Activated naive CD4-positive, alpha-beta T cell treated with anti-CD3 and anti-CD28 coated beads for 36 hours (primary cell): ENCODE results near the gene SH3BGRL3. TPM values are rescaled to one million over a fixed set of nuclear protein-coding genes. Genes with fewer than 3 reads are reported as not detected.
A peak's percentile ranks its signal among the peaks of the same experiment; 100 is the strongest.

Source experiments
- CTCF ChIA-PET: fragments of 350-600 bp; sonication (Branson Sonifier 250); formaldehyde crosslinking; loops from one replicate; lab custom pipeline; 2021; ENCODE audit warnings: antibody characterized with exemption; lab: Charles Lee
- DNase-seq: peaks from one replicate; pipeline ENCODE4 v3.0.0-alpha.2; 2020
- H3K27ac Mint-ChIP-seq: one replicate; pipeline ENCODE4 v1.8.0; 2021; ENCODE audit warnings: mild to moderate bottlenecking, mixed read lengths
- H3K27me3 Mint-ChIP-seq: one replicate; pipeline ENCODE4 v1.8.0; 2021; ENCODE audit warnings: low read depth, mixed read lengths
- H3K36me3 Mint-ChIP-seq: one replicate; pipeline ENCODE4 v1.8.0; 2021; ENCODE audit warnings: low read depth, mixed read lengths
- H3K4me1 Mint-ChIP-seq: one replicate; pipeline ENCODE4 v1.8.0; 2021; ENCODE audit warnings: low read depth, mixed read lengths
- H3K4me3 Mint-ChIP-seq: one replicate; pipeline ENCODE4 v1.8.0; 2021; ENCODE audit warnings: mild to moderate bottlenecking, moderate library complexity, mixed read lengths
- H3K9me3 Mint-ChIP-seq: one replicate; pipeline ENCODE4 v1.8.0; 2021; ENCODE audit warnings: mixed read lengths
- intact Hi-C: fragments of 100-400 bp; cut with micrococcal nuclease; formaldehyde crosslinking; loops from one replicate; pipeline ENCODE4 v1.15.1; 2023
- total RNA-seq, 2 experiments: library from RNA; stranded (reverse); gene quantifications; one replicate each; pipeline ENCODE4 v1.2.3, GENCODE V29; 2021

The SH3BGRL3 gene
- total RNA-seq, 2 experiments from 2014 or later: 130 to 132 TPM

DNA sequence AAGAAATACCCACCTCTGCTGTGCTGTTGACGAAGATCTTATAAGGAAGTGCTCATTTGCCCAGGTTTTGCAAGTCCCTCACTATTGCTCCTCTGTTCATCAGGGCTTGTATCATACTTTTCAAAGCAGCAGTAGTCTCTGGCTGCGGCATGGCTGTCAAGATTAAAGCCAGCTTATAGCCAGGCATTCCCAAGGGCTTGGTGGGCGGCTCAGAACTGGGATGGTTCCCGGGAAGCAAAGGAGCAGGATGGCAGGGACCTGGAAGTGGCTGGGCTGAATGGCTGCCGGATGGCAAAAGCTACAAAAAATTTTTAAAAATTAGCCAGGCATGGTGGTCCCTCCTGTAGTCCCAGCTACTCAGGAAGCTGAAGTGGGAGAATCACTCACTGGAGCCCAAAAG is 16.7 kb upstream of the SH3BGRL3 start:
- H3K27ac Mint-ChIP-seq: no peak overlapping the region
- CTCF ChIA-PET: interaction anchor here (0.7 to 1.7 kb wide), 4 partner anchors 12 to 154 kb away, joined by 3 to 4 read pairs (median 4); no protein-coding TSS in a partner anchor
- intact Hi-C loops: no loop called here
- H3K4me3 Mint-ChIP-seq: no peak overlapping the region
- DNase-seq: no peak
- no peaks in the 10 kb centered on the region for H3K27me3 Mint-ChIP-seq
- peaks cover 62% of the 10 kb centered on the region for H3K36me3 Mint-ChIP-seq
- H3K9me3 Mint-ChIP-seq: peaks cover 1% of the 10 kb centered on the region
- H3K4me1 Mint-ChIP-seq: peaks cover 9% of the 10 kb centered on the region

GRCh38 chr1:26265405-26265804 is 14.5 kb upstream of the SH3BGRL3 start:
- DNase-seq: no peak
- Mint-ChIP-seq H3K27ac (no peak overlapping the region), H3K36me3 (peaks cover 68% of the 10 kb centered on the region), H3K9me3 (peaks cover 13% of the 10 kb centered on the region), H3K4me3 (no peak overlapping the region), H3K4me1 (peaks cover 9% of the 10 kb centered on the region), H3K27me3 (no peaks in the 10 kb centered on the region)
- intact Hi-C loops: no loop called here
- CTCF ChIA-PET: interaction anchor here (0.6 to 1.6 kb wide), 7 partner anchors 11 to 205 kb away, joined by 3 to 6 read pairs (median 3); no protein-coding TSS in a partner anchor

GRCh38 chr1:26268290-26269197 is 11.3 kb upstream of the SH3BGRL3 start:
- no peaks in the 10 kb centered on the region for H3K27me3 Mint-ChIP-seq
- peaks cover 64% of the 10 kb centered on the region for H3K36me3 Mint-ChIP-seq
- H3K4me1 Mint-ChIP-seq: peaks cover 9% of the 10 kb centered on the region
- H3K4me3 Mint-ChIP-seq: no peak overlapping the region
- DNase-seq: no peak
- H3K27ac Mint-ChIP-seq: no peak overlapping the region
- CTCF ChIA-PET: interaction anchor here (1.3 kb wide), 1 partner anchor 50 kb away, joined by 5 read pairs; no protein-coding TSS in a partner anchor
- intact Hi-C loops: no loop called here
- peaks cover 13% of the 10 kb centered on the region for H3K9me3 Mint-ChIP-seq

- Mint-ChIP-seq H3K4me3 (no peak overlapping the region), H3K4me1 (peaks cover 9% of the 10 kb centered on the region), H3K9me3 (peaks cover 13% of the 10 kb centered on the region), H3K36me3 (peaks cover 60% of the 10 kb centered on the region), H3K27ac (no peak overlapping the region), H3K27me3 (no peaks in the 10 kb centered on the region)
- no peak for DNase-seq
- intact Hi-C loops: no loop called here
- CTCF ChIA-PET: interaction anchor here (2.7 kb wide), 1 partner anchor 52 kb away, joined by 9 read pairs; no protein-coding TSS in a partner anchor
These were observed 10.7 kb upstream of the SH3BGRL3 start for GRCh38 chr1:26269198-26269550.

DNA sequence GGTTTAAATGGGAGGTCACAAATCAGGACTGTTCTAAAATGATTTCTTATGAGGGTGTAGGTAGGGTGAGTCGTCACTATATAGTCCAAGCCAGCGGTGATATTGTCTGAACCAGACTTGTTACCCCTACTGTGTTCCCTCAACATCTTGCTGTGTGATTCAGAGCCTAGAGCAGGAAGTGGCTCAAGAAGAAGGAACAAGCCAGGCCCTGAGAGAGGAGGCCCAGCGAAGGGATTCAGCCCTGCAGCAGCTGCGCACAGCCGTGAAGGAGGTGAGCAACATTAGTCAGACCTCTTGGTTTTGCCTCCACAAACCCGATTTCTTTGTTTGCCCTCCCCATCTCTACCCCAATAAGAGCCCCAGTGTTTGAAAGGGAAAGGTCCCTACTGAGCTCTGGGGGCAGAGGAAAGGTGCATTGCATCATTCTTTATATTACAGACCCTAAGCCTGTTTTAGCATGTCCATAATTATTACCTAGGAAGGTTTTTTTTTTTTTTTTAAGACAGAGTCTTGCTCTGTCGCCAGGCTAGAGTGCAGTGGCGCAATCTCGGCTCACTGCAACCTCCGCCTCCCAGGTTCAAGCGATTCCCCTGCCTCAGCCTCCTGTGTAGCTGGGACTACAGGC is 5.0 kb upstream of the SH3BGRL3 start:
- CTCF ChIA-PET: interaction anchor here (0.5 to 9.0 kb wide), 16 partner anchors 10 to 1632 kb away, joined by 3 to 193 read pairs (median 6); partner anchors contain the start of genes CD52, CEP85 and SRRM1
- H3K27me3 Mint-ChIP-seq: no peaks in the 10 kb centered on the region
- DNase-seq: no peak
- no peaks in the 10 kb centered on the region for H3K9me3 Mint-ChIP-seq
- intact Hi-C loops: loop anchor here (1.0 to 5.0 kb wide), 5 partner anchors 40 to 163 kb away; partner anchors contain the start of genes CEP85 and PDIK1L
- H3K27ac Mint-ChIP-seq: peak overlapping the region; percentile 10
- H3K4me3 Mint-ChIP-seq: no peak overlapping the region
- peaks cover 48% of the 10 kb centered on the region for H3K4me1 Mint-ChIP-seq
- peaks cover 37% of the 10 kb centered on the region for H3K36me3 Mint-ChIP-seq

DNA sequence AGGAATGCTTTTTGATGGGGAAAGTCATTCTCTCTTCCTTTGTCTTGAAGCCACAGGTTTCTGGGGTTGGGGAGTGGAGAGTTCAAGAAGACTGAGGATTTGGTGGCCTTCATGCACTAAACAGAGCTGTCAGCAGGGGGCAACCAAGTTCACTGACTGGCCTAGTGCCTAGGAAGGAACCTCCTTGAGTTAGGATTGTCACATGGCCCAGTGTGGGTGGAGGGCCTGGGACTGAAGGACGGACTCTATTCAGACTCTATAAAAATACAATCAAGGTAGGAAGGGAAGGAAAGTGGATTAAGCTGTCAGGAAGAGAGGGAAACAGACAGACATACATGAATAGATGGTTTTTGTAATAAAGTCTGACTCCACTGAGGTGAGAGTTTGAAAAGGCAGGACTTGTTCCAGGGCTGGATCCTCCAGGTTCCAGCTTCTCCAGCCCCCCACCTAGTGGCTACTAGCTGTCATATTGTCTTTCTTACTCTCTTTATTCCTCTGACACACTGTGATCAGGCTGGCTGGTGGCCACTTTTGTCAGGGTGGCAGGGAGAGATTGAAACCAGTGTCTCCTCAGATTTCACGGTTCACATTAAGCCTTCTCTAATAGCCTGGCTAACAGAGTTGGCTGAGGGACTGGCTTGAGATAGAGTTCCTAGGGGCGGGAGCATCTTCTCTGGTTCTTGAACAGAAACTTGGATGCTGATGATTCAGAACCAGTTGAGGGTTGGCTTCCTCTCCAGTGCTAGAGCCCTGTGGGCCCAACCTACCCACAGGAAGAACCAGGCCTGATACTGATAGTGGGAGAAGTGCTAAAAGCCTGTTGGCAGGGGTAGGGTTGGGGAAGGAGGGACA is 4.1 kb upstream of the SH3BGRL3 start:
- H3K4me3 Mint-ChIP-seq: no peak overlapping the region
- peaks cover 32% of the 10 kb centered on the region for H3K36me3 Mint-ChIP-seq
- peak overlapping the region; percentile 94 for H3K27ac Mint-ChIP-seq
- intact Hi-C loops: loop anchor here (1.0 to 5.0 kb wide), 7 partner anchors 41 to 164 kb away; partner anchors contain the start of genes CEP85 and PDIK1L
- H3K9me3 Mint-ChIP-seq: no peaks in the 10 kb centered on the region
- CTCF ChIA-PET: interaction anchor here (0.5 to 9.0 kb wide), 23 partner anchors 10 to 227 kb away, joined by 3 to 193 read pairs (median 4); partner anchors contain the start of genes CD52 and CEP85
- H3K4me1 Mint-ChIP-seq: peaks cover 52% of the 10 kb centered on the region
- peak; percentile 89 for DNase-seq
- H3K27me3 Mint-ChIP-seq: no peaks in the 10 kb centered on the region

DNA sequence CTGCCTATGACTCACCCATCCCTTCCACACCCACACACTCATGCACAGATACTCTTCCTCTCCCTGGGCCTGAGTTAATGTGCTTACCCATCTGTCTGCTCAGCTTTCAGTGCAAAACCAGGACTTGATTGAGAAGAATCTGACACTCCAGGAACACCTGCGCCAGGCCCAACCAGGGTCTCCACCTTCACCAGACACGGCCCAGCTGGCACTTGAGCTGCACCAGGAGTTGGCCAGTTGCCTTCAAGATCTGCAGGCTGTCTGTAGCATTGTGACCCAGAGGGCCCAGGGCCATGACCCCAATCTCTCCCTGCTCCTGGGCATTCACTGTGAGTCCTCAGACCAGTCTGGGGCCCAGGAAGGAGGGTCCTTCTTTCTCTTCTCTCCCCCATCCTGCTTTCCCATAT is 3.5 kb upstream of the SH3BGRL3 start:
- H3K27me3 Mint-ChIP-seq: no peaks in the 10 kb centered on the region
- H3K4me1 Mint-ChIP-seq: peaks cover 58% of the 10 kb centered on the region
- H3K9me3 Mint-ChIP-seq: no peaks in the 10 kb centered on the region
- H3K4me3 Mint-ChIP-seq: peak overlapping the region; percentile 10
- no peak for DNase-seq
- peaks cover 35% of the 10 kb centered on the region for H3K36me3 Mint-ChIP-seq
- CTCF ChIA-PET: interaction anchor here (0.6 to 9.0 kb wide), 16 partner anchors 10 to 144 kb away, joined by 3 to 193 read pairs (median 4); partner anchors contain the start of genes CD52 and CEP85
- H3K27ac Mint-ChIP-seq: peak overlapping the region; percentile 94
- intact Hi-C loops: loop anchor here (1.0 to 5.0 kb wide), 3 partner anchors 86 to 164 kb away; partner anchors contain the start of gene PDIK1L

DNA sequence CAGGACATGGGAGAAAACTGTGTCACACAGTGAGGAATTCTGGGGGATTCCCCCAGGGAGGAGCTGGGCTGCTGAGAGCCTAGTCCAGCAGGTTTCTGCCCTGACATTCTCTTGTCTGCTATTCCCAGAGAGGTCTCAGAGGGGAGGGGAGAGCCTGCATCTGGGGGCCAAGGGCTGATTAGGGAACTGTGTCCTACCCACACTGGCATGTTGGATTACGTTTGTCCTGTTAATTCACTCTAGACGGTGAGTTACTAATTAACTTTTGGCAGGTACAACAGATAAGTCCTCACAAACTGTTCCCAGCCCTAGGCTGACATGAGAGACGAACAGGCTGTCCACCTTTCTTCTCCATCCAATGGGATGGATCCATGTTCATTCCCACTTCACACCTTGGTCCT is 2.6 kb upstream of the SH3BGRL3 start:
- no peak for DNase-seq

GRCh38 chr1:26277719-26278118 is 2.2 kb upstream of the SH3BGRL3 start:
- intact Hi-C loops: loop anchor here (2.0 to 5.0 kb wide), 2 partner anchors 85 to 165 kb away; partner anchors contain the start of gene PDIK1L
- Mint-ChIP-seq H3K9me3 (no peaks in the 10 kb centered on the region), H3K27ac (peak overlapping the region; percentile 26), H3K36me3 (peaks cover 31% of the 10 kb centered on the region), H3K4me1 (peaks cover 68% of the 10 kb centered on the region), H3K27me3 (no peaks in the 10 kb centered on the region), H3K4me3 (no peak overlapping the region)
- CTCF ChIA-PET: interaction anchor here (0.7 to 9.0 kb wide), 6 partner anchors 9 to 139 kb away, joined by 3 to 193 read pairs (median 13); partner anchors contain the start of gene CD52
- no peak for DNase-seq

More for the DNA sequence above, 2.6 kb upstream of the SH3BGRL3 start:
- Mint-ChIP-seq H3K4me1 (peaks cover 63% of the 10 kb centered on the region), H3K4me3 (no peak overlapping the region), H3K27me3 (no peaks in the 10 kb centered on the region), H3K9me3 (no peaks in the 10 kb centered on the region), H3K27ac (peak overlapping the region; percentile 94), H3K36me3 (peaks cover 32% of the 10 kb centered on the region)
- intact Hi-C loops: loop anchor here (2.0 to 5.0 kb wide), 2 partner anchors 86 to 165 kb away; partner anchors contain the start of gene PDIK1L
- CTCF ChIA-PET: interaction anchor here (0.7 to 9.0 kb wide), 6 partner anchors 9 to 140 kb away, joined by 3 to 193 read pairs (median 13); partner anchors contain the start of gene CD52

DNA sequence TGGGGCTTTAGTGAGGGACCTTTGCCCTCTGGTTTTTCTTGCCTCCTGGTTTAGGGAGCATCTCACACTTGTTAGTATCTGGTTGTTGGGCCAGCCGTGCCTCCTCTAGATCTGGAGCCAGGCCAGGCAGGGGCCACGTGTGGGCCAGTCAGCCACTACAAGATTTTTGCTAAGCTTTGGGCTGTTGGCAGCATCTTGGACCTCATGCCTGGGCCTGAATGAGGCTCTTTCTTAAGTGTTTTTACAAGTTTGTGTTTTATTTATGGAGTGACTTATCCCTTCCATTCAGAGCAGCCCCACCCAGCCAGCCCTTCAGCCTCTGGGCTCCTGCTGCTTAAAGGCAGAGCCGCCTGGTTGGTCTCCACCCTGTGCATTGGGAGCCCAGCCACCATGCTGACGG is 1.6 kb upstream of the SH3BGRL3 start:
- no peak for DNase-seq
- Mint-ChIP-seq H3K4me1 (peaks cover 74% of the 10 kb centered on the region), H3K4me3 (no peak overlapping the region), H3K9me3 (no peaks in the 10 kb centered on the region), H3K36me3 (peaks cover 29% of the 10 kb centered on the region), H3K27ac (peak overlapping the region; percentile 26), H3K27me3 (no peaks in the 10 kb centered on the region)
- CTCF ChIA-PET: interaction anchor here (1.8 to 9.0 kb wide), 4 partner anchors 8 to 86 kb away, joined by 6 to 193 read pairs (median 44); partner anchors contain the start of gene CD52
- intact Hi-C loops: loop anchor here (5.0 kb wide), 1 partner anchor 166 kb away; the partner anchor contains the start of gene PDIK1L
